Activated CD4-positive, alpha-beta memory T cell treated with anti-CD3 and anti-CD28 coated beads for 36 hours (primary cell): ENCODE measurements around the gene NHS. TPM values are rescaled to one million over a fixed set of nuclear protein-coding genes. Genes with fewer than 3 reads are reported as not detected.

Source experiments
- CTCF ChIA-PET: fragments of 350-600 bp; sonication (Branson Sonifier 250); formaldehyde crosslinking; loops from one replicate; lab custom pipeline; 2021; ENCODE audit warnings: antibody characterized with exemption, inconsistent platforms; lab: Charles Lee
- POLR2A ChIA-PET: fragments of 350-600 bp; sonication (Branson Sonifier 250); formaldehyde crosslinking; loops from one replicate; lab custom pipeline; 2021; ENCODE audit warnings: antibody characterized with exemption; lab: Charles Lee
- DNase-seq: peaks from one replicate; pipeline ENCODE4 v3.0.0-alpha.2; 2020
- H3K27ac Mint-ChIP-seq: one replicate; pipeline ENCODE4 v1.8.0; 2021; ENCODE audit warnings: mixed read lengths
- H3K27me3 Mint-ChIP-seq: one replicate; pipeline ENCODE4 v1.8.0; 2021; ENCODE audit warnings: mixed read lengths
- H3K36me3 Mint-ChIP-seq: one replicate; pipeline ENCODE4 v1.8.0; 2021; ENCODE audit warnings: mixed read lengths
- H3K4me1 Mint-ChIP-seq: one replicate; pipeline ENCODE4 v1.8.0; 2021; ENCODE audit warnings: low read depth, mixed read lengths
- H3K4me3 Mint-ChIP-seq: one replicate; pipeline ENCODE4 v1.8.0; 2021; ENCODE audit warnings: mild to moderate bottlenecking, mixed read lengths
- H3K9me3 Mint-ChIP-seq: one replicate; pipeline ENCODE4 v1.8.0; 2021; ENCODE audit warnings: mixed read lengths
- intact Hi-C: fragments of 100-400 bp; cut with micrococcal nuclease; formaldehyde crosslinking; loops from one replicate; pipeline ENCODE4 v1.15.1; 2023
- microRNA-seq: library from miRNA; unstranded; fragments of <30 nt; microRNA quantifications from one replicate; pipeline ENCODE4 v1.2.0, GENCODE V29; 2022; ENCODE audit warnings: borderline number of aligned reads, borderline microRNAs expressed, borderline replicate concordance
- total RNA-seq, 2 experiments: library from RNA; stranded (reverse); gene quantifications; one replicate each; pipeline ENCODE4 v1.2.3, GENCODE V29; 2021

Gene NHS
- total RNA-seq, 2 experiments from 2014 or later, result 4.8 to 5.0 TPM

DNA sequence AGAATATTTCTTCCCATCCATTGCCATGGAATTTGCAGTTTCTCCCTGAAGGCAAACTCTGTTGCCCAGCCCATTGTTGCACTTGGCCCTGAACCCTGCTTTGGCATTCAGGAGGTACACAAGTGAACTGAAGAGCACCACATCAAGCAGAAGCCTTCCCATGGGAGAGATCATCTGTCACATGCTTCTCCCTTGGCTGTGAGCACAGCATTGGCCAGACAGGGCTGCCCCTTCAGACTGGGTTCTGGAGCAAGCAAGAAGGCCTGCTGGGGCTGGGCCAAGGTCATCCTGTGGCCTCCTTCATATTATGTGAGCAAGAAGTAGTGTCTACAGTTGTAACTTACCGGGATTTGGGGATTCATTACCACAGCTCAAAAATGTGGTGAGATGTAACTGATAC lies 385.0 kb downstream of the NHS start:
- Mint-ChIP-seq H3K27ac (no peak overlapping the region), H3K36me3 (no peaks in the 10 kb centered on the region), H3K27me3 (no peaks in the 10 kb centered on the region), H3K9me3 (no peaks in the 10 kb centered on the region), H3K4me3 (no peak overlapping the region), H3K4me1 (peaks cover 2% of the 10 kb centered on the region)
- DNase-seq, result no peak
- POLR2A ChIA-PET, result no interaction called here
- CTCF ChIA-PET, result no interaction called here
- intact Hi-C loops, result no loop called here

- ChIA-PET CTCF (no interaction called here), POLR2A (no interaction called here)
- no peak for DNase-seq
- Mint-ChIP-seq H3K27ac (no peak overlapping the region), H3K4me3 (no peak overlapping the region), H3K27me3 (no peaks in the 10 kb centered on the region), H3K36me3 (no peaks in the 10 kb centered on the region), H3K9me3 (no peaks in the 10 kb centered on the region), H3K4me1 (no peaks in the 10 kb centered on the region)
- intact Hi-C loops, result no loop called here
Measured at GRCh38 chrX:17767734-17768133, 392.7 kb downstream of the NHS start.

DNA sequence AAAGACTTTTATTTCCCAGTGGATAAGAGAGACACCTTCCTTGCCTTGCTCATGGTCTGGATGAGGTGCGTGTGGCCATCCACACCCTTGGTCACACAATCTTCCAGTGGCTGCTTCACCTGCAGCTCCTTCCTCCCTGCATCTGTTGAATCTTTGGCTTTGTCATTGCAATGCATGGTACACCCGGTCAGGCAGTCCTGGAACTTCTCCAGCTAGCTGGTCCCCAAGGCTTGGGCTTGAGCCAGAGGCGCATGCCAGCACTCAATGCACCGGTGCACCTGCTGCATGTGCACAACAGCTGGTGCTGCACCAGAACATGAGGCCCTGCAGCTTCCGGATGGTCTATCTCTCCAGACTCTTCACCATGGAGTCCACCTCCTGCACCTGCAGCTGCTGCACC lies 394.0 kb downstream of the NHS start:
- no peak for DNase-seq
- Mint-ChIP-seq H3K36me3 (no peaks in the 10 kb centered on the region), H3K27me3 (no peaks in the 10 kb centered on the region), H3K9me3 (no peaks in the 10 kb centered on the region), H3K4me1 (no peaks in the 10 kb centered on the region), H3K4me3 (no peak overlapping the region), H3K27ac (no peak overlapping the region)
- CTCF ChIA-PET, result no interaction called here
- intact Hi-C loops, result no loop called here
- POLR2A ChIA-PET, result no interaction called here

DNA sequence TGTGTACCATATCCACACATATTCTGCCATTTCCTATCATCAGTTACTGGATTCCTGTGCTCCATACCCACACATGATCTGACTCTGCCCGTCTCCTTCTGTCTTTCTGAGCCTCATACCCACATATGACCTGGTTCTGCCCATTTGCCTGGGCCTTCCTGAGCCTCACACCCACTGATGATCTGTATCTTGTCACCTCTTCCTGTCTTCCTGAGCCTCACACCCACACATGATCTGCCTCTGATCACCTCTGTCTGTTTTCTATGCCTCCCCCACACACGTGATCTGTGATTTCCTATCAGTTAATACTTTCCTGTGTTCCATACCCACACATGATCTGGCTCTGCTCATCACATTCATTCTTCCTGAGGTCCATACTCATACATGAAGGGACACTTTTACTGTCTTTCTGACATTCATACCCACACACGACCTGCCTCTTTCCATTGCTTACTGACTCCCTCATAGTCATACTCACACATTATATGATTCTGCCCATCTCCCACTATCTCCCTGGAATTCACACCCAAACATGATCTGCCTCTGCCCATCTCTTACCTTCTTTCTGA lies 394.8 kb downstream of the NHS start:
- Mint-ChIP-seq H3K9me3 (no peaks in the 10 kb centered on the region), H3K27me3 (no peaks in the 10 kb centered on the region), H3K4me3 (no peak overlapping the region), H3K4me1 (no peaks in the 10 kb centered on the region), H3K36me3 (no peaks in the 10 kb centered on the region), H3K27ac (no peak overlapping the region)
- intact Hi-C loops, result loop anchor here (2.0 kb wide), 1 partner anchor 33 kb away; the partner anchor contains the start of gene SCML1
- peak; percentile 25 for DNase-seq
- ChIA-PET CTCF (no interaction called here), POLR2A (no interaction called here)

DNA sequence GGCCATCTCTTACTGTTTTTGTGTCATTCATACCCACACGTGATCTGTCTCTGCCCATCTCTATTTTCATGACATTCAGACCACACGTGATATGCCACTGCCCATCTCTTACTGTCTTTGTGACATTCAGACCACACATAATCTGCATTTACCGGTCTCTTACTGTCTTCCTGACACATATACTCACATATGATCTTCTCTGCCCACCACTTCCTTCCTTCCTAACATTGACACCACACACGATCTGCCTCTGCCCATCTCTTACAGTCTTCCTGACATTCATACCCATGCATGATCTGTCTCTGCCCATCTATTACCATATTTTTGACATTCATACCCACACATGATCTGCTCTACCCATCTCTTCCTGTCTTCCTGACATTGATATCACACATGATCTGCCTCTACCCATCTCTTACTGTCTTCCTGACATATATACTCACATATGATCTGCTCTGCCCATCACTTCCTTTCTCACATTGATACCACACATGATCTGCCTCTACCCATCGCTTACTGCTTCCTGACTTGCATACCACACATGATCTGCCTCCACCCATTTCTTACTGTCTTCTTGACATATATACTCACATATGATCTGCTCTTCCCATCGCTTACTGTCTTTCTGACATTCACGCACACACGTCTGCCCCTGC lies 398.3 kb downstream of the NHS start:
- DNase-seq, result no peak
- CTCF ChIA-PET, result no interaction called here
- POLR2A ChIA-PET, result no interaction called here
- H3K4me1 Mint-ChIP-seq, result no peaks in the 10 kb centered on the region
- H3K27ac Mint-ChIP-seq, result no peak overlapping the region
- H3K9me3 Mint-ChIP-seq, result no peaks in the 10 kb centered on the region
- H3K36me3 Mint-ChIP-seq, result no peaks in the 10 kb centered on the region
- H3K27me3 Mint-ChIP-seq, result no peaks in the 10 kb centered on the region
- intact Hi-C loops, result no loop called here
- H3K4me3 Mint-ChIP-seq, result no peak overlapping the region

- DNase-seq, result no peak
- no peaks in the 10 kb centered on the region for H3K9me3 Mint-ChIP-seq
- no peaks in the 10 kb centered on the region for H3K27me3 Mint-ChIP-seq
- ChIA-PET CTCF (no interaction called here), POLR2A (no interaction called here)
- H3K36me3 Mint-ChIP-seq, result no peaks in the 10 kb centered on the region
- H3K4me1 Mint-ChIP-seq, result peaks cover 4% of the 10 kb centered on the region
- intact Hi-C loops, result no loop called here
- H3K4me3 Mint-ChIP-seq, result no peak overlapping the region
- H3K27ac Mint-ChIP-seq, result no peak overlapping the region
Measured at GRCh38 chrX:17774053-17774452, 399.1 kb downstream of the NHS start.

DNA sequence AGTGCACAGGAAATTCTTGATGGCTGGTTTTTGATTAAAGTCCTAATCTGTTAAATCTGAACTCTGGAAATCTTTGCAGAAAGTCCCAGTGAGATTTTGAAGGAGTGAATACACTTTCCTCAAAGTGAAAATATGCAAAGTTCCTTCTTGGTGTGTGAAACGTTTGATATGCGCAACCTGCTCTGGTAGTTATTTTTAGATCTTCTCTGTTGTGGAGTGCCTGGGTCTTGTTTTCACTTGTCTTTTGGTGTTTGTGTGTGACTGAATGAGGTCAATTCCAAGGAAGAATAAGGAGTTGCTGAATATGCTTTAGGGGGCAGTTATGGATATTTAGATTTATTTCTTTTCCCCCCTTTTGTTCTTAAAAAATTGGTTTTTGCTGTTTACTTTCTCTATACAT lies 404.0 kb downstream of the NHS start:
- H3K4me3 Mint-ChIP-seq, result no peak overlapping the region
- peaks cover 7% of the 10 kb centered on the region for H3K4me1 Mint-ChIP-seq
- ChIA-PET CTCF (no interaction called here), POLR2A (no interaction called here)
- no peaks in the 10 kb centered on the region for H3K36me3 Mint-ChIP-seq
- no peak for DNase-seq
- no peak overlapping the region for H3K27ac Mint-ChIP-seq
- intact Hi-C loops, result no loop called here
- no peaks in the 10 kb centered on the region for H3K27me3 Mint-ChIP-seq
- H3K9me3 Mint-ChIP-seq, result no peaks in the 10 kb centered on the region

DNA sequence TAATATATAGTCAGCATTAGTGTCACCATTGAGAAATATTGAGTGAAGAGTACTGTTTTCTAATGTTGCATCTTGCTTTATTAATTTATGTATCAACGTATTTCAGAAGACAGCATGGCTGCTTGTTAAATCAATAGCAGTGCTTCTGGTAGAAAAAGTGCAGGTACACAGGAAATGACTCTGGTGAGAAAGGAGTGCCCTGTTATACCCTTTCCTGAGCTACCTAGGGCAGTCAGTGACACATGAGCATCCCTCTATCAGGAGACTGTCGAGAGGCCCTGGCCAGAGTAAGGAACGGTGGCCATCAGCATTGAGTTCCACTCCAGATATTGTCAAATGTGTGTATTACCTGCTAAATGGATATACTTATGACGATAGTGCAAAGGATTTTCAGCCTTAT lies 404.4 kb downstream of the NHS start:
- Mint-ChIP-seq H3K9me3 (no peaks in the 10 kb centered on the region), H3K27me3 (no peaks in the 10 kb centered on the region), H3K4me3 (no peak overlapping the region), H3K36me3 (no peaks in the 10 kb centered on the region), H3K27ac (no peak overlapping the region), H3K4me1 (peaks cover 7% of the 10 kb centered on the region)
- POLR2A ChIA-PET, result no interaction called here
- intact Hi-C loops, result no loop called here
- CTCF ChIA-PET, result no interaction called here
- DNase-seq, result no peak

Small RNA genes within 50 kb of the gene (microRNA-seq; reads per million reads assigned to microRNA genes)
- not detected for gene MIR4768
